HCT116 (cell line): ENCODE results near the gene RAB8A. TPM values are rescaled to one million over a fixed set of nuclear protein-coding genes. Genes with fewer than 3 reads are reported as not detected.

ENCODE experiments used
- ATAC-seq: fragments of 200-7000 bp; cut with Tn5 transposase; 2 replicates; pipeline ENCODE4 v1.9.1; 2020; ENCODE audit warnings: mild to moderate bottlenecking, moderate library complexity
- BruUV-seq: library from RNA; stranded (reverse); fragments of 400-500 nt; replicated peaks from 2 replicates; lab custom pipeline; 2021; lab: Mats Ljungman, UMichigan
- CTCF ChIA-PET: fragments of 300-600 bp; sonication (Branson Sonifier 250); formaldehyde crosslinking; loops from one replicate; lab custom pipeline; 2021; ENCODE audit warnings: antibody characterized with exemption; lab: Charles Lee
- POLR2A ChIA-PET: fragments of 300-600, 350-600 bp; sonication (Branson Sonifier 250); formaldehyde crosslinking; loops from one replicate; lab custom pipeline; 2021; ENCODE audit warnings: antibody characterized with exemption; lab: Charles Lee
- RAD21 ChIA-PET, 2 experiments: fragments of 300-600 bp; sonication (Branson Sonifier 250); formaldehyde crosslinking; loops; one replicate each; lab custom pipeline; 2023; ENCODE audit warnings: low total read pairs in 2 of 2; ENCODE audit not compliant: uncharacterized antibody in 2 of 2, unreplicated experiment in 2 of 2, low non-redundant PET in 1 of 2; lab: Charles Lee
- DNase-seq: peaks from one replicate; pipeline ENCODE4 v3.0.0-alpha.2; 2010; ENCODE audit warnings: low read depth, low spot score
- H2AFZ ChIP-seq: fragments of 200-600 bp; shearing (Covaris generic), sonication (generic); 2 replicates; pipeline ENCODE4 v1.6.1; 2017; ENCODE audit warnings: low read depth, mixed run types, mixed read lengths, antibody characterized with exemption, low read length; ENCODE audit not compliant: poor library complexity, severe bottlenecking
- H3K27ac ChIP-seq: 2 replicates; pipeline ENCODE4 v1.5.1; 2012; ENCODE audit warnings: low read depth, low read length
- H3K27me3 ChIP-seq: fragments of 200-600 bp; sonication (generic); 2 replicates; pipeline ENCODE4 v1.6.1; 2016; ENCODE audit warnings: mixed run types, low read length, mixed read lengths; ENCODE audit not compliant: insufficient read depth
- H3K36me3 ChIP-seq, 2 experiments: fragments of 200-500 bp in 1 of 2; fragments of 200-600 bp in 1 of 2; sonication (Bioruptor generic) in 1 of 2; sonication (generic) in 1 of 2; 2 replicates each; pipeline versions ENCODE4 v1.5.1 to v1.6.1; 2014 to 2016; ENCODE audit warnings: low read length in 2 of 2, inconsistent platforms in 1 of 2, mixed read lengths in 1 of 2, mixed run types in 1 of 2; ENCODE audit not compliant: insufficient read depth in 2 of 2, control insufficient read depth in 1 of 2
- H3K4me1 ChIP-seq, 2 experiments: fragments of 200-600 bp in 1 of 2; sonication (generic) in 1 of 2; 2 replicates each; pipeline versions ENCODE4 v1.5.1 to v1.6.1; 2012 to 2017; ENCODE audit warnings: low read length in 2 of 2, inconsistent platforms in 1 of 2, mild to moderate bottlenecking in 1 of 2, mixed read lengths in 1 of 2, mixed run types in 1 of 2, moderate library complexity in 1 of 2; ENCODE audit not compliant: insufficient read depth in 2 of 2, control insufficient read depth in 1 of 2
- H3K4me2 ChIP-seq: fragments of 200-600 bp; sonication (generic); 2 replicates; pipeline ENCODE4 v1.6.1; 2017; ENCODE audit warnings: mixed run types, low read length, mixed read lengths
- H3K4me3 ChIP-seq, 2 experiments: fragments of 200-600 bp in 1 of 2; sonication (generic) in 1 of 2; replicated peaks in 1 of 2; 2 replicates each; pipeline ENCODE4 v1.5.1; 2011 to 2016; ENCODE audit warnings: low read length in 2 of 2, control low read depth in 1 of 2, low read depth in 1 of 2, mild to moderate bottlenecking in 1 of 2, mixed read lengths in 1 of 2, mixed run types in 1 of 2
- H3K79me2 ChIP-seq: fragments of 200-600 bp; sonication (generic); 2 replicates; pipeline ENCODE4 v1.6.1; 2017; ENCODE audit warnings: mild to moderate bottlenecking, mixed run types, low read length, moderate library complexity, mixed read lengths; ENCODE audit not compliant: insufficient read depth
- H3K9ac ChIP-seq: fragments of 200-600 bp; sonication (generic); 2 replicates; pipeline ENCODE4 v1.6.1; 2016; ENCODE audit warnings: low read length, mixed read lengths
- H3K9me2 ChIP-seq: fragments of 200-600 bp; sonication (generic), shearing (Covaris generic); 2 replicates; pipeline ENCODE4 v1.6.1; 2017; ENCODE audit warnings: mixed run types, mild to moderate bottlenecking, moderate library complexity; ENCODE audit not compliant: insufficient read depth
- H3K9me3 ChIP-seq, 2 experiments: fragments of 200-500 bp in 1 of 2; fragments of 200-600 bp in 1 of 2; sonication (Bioruptor generic) in 1 of 2; sonication (generic) in 1 of 2; 2 replicates each; pipeline ENCODE4 v1.6.1; 2014 to 2017; ENCODE audit warnings: low read length in 2 of 2, mixed read lengths in 2 of 2, inconsistent platforms in 1 of 2, low read depth in 1 of 2, mild to moderate bottlenecking in 1 of 2, mixed run types in 1 of 2, moderate library complexity in 1 of 2; ENCODE audit not compliant: control insufficient read depth in 1 of 2, insufficient read depth in 1 of 2
- H4K20me1 ChIP-seq: fragments of 200-600 bp; sonication (generic), shearing (Covaris generic); 2 replicates; pipeline ENCODE4 v1.6.1; 2017; ENCODE audit warnings: mixed run types, mild to moderate bottlenecking, moderate library complexity; ENCODE audit not compliant: insufficient read depth
- ATF3 ChIP-seq: IDR thresholded peaks from 2 replicates; pipeline ENCODE4 v1.6.1; 2012
- CEBPB ChIP-seq: IDR thresholded peaks from 2 replicates; pipeline ENCODE4 v1.6.1; 2012; ENCODE audit warnings: low read depth
- CTCF ChIP-seq, 3 experiments: fragments of 200-600 bp in 1 of 3; sonication (generic) in 1 of 3; IDR thresholded peaks in 2 of 3; conservative IDR thresholded peaks in 1 of 3; 2 replicates each; pipeline ENCODE4 v1.5.1; 2012 to 2017; ENCODE audit warnings: low read depth in 2 of 3, low read length in 2 of 3, antibody characterized with exemption in 1 of 3, borderline replicate concordance in 1 of 3, control low read depth in 1 of 3, mild to moderate bottlenecking in 1 of 3, mixed read lengths in 1 of 3, mixed run types in 1 of 3, moderate library complexity in 1 of 3; ENCODE audit not compliant: insufficient read depth in 1 of 3
- EGR1 ChIP-seq: IDR thresholded peaks from 2 replicates; pipeline ENCODE4 v1.6.1; 2012; ENCODE audit warnings: low read depth
- EZH2 ChIP-seq: fragments of 200-600 bp; sonication (generic); IDR thresholded peaks from 2 replicates; pipeline ENCODE4 v1.6.1; 2017; ENCODE audit warnings: antibody characterized with exemption, mixed run types
- EZH2phosphoT487 ChIP-seq: fragments of 200-600 bp; IDR thresholded peaks from 2 replicates; pipeline ENCODE4 v1.6.1; 2018; ENCODE audit warnings: antibody characterized with exemption, borderline replicate concordance
- JUND ChIP-seq: IDR thresholded peaks from 2 replicates; pipeline ENCODE4 v1.6.1; 2012
- POLR2A ChIP-seq: IDR thresholded peaks from 2 replicates; pipeline ENCODE4 v1.7.0; 2011; ENCODE audit warnings: borderline replicate concordance; ENCODE audit not compliant: insufficient read depth, insufficient read length; ENCODE audit errors: extremely low read depth
- POLR2AphosphoS5 ChIP-seq: IDR thresholded peaks from 2 replicates; pipeline ENCODE4 v1.6.1; 2011; ENCODE audit warnings: mild to moderate bottlenecking, low read depth, low read length, moderate library complexity
- RAD21 ChIP-seq: IDR thresholded peaks from 2 replicates; pipeline ENCODE4 v1.6.1; 2012; ENCODE audit warnings: low read depth, mild to moderate bottlenecking
- SIN3A ChIP-seq: IDR thresholded peaks from 2 replicates; pipeline ENCODE4 v1.6.1; 2012; ENCODE audit warnings: low read depth
- SP1 ChIP-seq: IDR thresholded peaks from 2 replicates; pipeline ENCODE4 v1.6.1; 2012; ENCODE audit warnings: low read depth
- SRF ChIP-seq: IDR thresholded peaks from 2 replicates; pipeline ENCODE4 v1.6.1; 2012; ENCODE audit warnings: low read depth
- TCF7L2 ChIP-seq: IDR thresholded peaks from 2 replicates; pipeline ENCODE4 v1.7.0; 2011; ENCODE audit warnings: borderline replicate concordance, inconsistent platforms; ENCODE audit not compliant: insufficient read depth, insufficient read length; ENCODE audit errors: extremely low read depth
- ZBTB33 ChIP-seq: IDR thresholded peaks from 2 replicates; pipeline ENCODE4 v1.6.1; 2011; ENCODE audit warnings: mild to moderate bottlenecking, low read length, moderate library complexity; ENCODE audit not compliant: insufficient replicate concordance; ENCODE audit errors: extremely low read depth
- ZNF274 ChIP-seq: fragments of 200-500 bp; sonication (Bioruptor generic); IDR thresholded peaks from 2 replicates; pipeline ENCODE4 v1.6.1; 2014; ENCODE audit warnings: mild to moderate bottlenecking, low read depth, low read length, inconsistent platforms
- intact Hi-C: fragments of 100-400 bp; cut with micrococcal nuclease; formaldehyde crosslinking; loops from 2 replicates; pipeline ENCODE4 v1.10.0; 2022
- total RNA-seq: library from RNA; stranded (reverse); gene quantifications from one replicate; pipeline ENCODE4 v1.2.1, GENCODE V29; 2021; ENCODE audit not compliant: unreplicated experiment

RAB8A gene
- total RNA-seq, 1 experiment from 2014 or later, result 116 TPM

- ATAC-seq (no peak), DNase-seq (no peak)
- Histone ChIP-seq H3K9me2 (no peaks in the 10 kb centered on the region), H3K27ac (no peak overlapping the region), H3K9me3 (no peaks in the 10 kb centered on the region), H3K4me2 (no peak overlapping the region), H3K79me2 (peaks cover 4% of the 10 kb centered on the region; the same call in 1 of the 2 replicates), H3K9ac (no peak overlapping the region), H3K4me3 (no peak overlapping the region), H3K4me1 (no peaks in the 10 kb centered on the region), H3K36me3 (peaks cover 44 to 56% of the 10 kb centered on the region in 2 experiments), H2AFZ (no peak overlapping the region), H3K27me3 (no peaks in the 10 kb centered on the region), H4K20me1 (no peaks in the 10 kb centered on the region)
- BruUV-seq, result no TSS peak
- TF ChIP-seq SP1 (no peak), ZBTB33 (no peak), ZNF274 (no peak), EZH2phosphoT487 (no peak), JUND (no peak), POLR2A (no peak), SRF (no peak), RAD21 (no peak), CTCF (IDR thresholded peaks at IDR 0.05 in 2 of 3, conservative IDR thresholded peaks at IDR 0.05 in 1 of 3; ENCODE audit: borderline replicate concordance in 1 of 3, insufficient read depth in 1 of 3, low read depth in 2 of 3, low read length in 2 of 3) (no peak), TCF7L2 (no peak), POLR2AphosphoS5 (no peak), EGR1 (no peak), ATF3 (no peak), EZH2 (no peak), SIN3A (no peak), CEBPB (no peak)
- RAD21 ChIA-PET, result no interaction called here
- POLR2A ChIA-PET, result no interaction called here
- CTCF ChIA-PET, result no interaction called here
- intact Hi-C loops, result no loop called here
Observed at GRCh38 chr19:16127080-16127479, 15.4 kb downstream of the RAB8A start.
